ENCODE measurements around the gene ZNF747.
"Not testable (repeated sequence)": the region's sequence is repeated elsewhere in the genome, so short reads cannot be mapped to it uniquely, and the experiment has no call there.

The ZNF747 gene

DNA sequence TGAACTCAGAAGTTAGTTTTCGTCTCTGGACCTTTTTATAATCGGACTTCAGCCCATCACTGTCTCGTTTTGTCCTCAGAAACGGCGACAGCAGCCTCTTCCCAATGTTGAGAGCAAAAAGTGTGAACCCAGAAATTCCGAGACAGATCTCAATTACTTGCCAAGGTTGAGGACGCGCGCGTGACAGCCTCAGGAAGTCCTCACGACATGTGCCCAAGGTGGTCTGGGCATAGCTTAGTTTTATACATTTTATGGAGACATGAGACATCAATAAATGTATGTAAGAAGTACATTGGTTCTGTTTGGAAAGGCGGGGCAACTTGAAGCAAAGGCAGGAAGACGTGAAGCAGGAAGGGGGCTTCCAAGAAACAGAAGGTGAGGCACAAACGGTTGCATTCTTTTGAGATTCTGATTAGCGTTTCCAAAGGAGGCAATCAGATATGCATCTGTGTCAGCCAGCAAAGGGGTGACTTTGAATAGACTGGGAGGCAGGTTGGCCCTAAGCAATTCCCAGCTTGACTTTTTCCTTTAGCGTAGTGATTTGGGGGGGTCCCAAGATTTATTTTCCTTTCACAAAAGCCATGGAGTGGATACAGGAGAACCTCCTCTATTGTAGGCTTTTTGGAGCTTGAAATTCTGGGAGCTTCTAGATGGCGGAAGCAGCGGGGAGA lies 583 bp upstream of the ZNF747 start:
- DNase-seq (ENCODE audit: extremely low read depth in 1 of 2, low read depth in 1 of 2) = no peak

DNA sequence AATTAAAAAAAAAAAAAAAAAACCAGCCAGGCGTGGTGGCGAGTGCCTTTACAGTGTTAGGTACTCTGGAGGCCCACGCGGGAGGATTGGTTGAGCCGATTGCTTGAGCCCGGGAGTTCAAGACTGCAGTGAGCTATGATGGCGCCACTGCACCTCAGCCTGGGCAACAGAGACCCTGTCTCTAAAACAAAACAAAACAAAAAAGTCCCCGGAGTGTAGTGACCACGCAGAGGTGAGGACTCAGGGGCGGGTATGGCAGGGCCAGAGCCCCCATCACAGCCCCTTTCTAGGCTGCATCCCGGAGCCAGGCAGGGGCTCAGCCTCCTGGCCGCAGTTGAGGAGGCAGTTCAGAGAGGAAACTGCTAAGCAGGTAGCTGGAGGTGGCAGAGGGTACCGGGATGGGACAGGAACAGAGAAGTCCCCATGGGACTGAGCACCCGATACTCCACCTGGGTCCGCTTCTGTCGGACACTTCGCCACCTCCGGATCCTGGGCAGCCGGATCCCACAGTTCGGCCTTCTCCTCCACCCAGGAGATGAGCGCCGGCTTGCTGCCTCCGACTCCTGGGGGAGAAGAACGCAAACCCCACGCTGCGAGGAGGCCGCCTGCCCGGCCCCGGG lies 800 bp downstream of the ZNF747 start:
- no peak for DNase-seq (ENCODE audit: extremely low read depth in 1 of 2, low read depth in 1 of 2)

DNA sequence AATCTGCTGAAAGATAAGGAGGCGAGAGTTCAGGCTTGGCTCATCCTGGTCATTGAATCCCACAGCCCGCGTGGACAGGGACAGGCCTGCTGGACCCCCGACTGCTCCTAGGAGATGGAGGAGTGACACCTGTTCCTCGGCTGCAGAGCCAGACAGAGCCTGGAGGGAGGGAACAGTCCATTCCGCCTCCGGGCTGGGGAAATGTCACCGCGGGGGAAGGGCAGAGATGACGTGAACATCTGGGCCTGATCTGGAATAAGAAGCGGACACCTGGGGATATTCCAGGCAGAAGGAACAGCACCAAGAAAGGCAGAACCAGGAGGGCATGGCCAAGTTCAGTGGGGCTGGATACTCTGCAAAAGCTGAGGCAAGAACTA lies 1.5 kb downstream of the ZNF747 start:
- no peak for DNase-seq (ENCODE audit: extremely low read depth in 1 of 2, low read depth in 1 of 2)

DNA sequence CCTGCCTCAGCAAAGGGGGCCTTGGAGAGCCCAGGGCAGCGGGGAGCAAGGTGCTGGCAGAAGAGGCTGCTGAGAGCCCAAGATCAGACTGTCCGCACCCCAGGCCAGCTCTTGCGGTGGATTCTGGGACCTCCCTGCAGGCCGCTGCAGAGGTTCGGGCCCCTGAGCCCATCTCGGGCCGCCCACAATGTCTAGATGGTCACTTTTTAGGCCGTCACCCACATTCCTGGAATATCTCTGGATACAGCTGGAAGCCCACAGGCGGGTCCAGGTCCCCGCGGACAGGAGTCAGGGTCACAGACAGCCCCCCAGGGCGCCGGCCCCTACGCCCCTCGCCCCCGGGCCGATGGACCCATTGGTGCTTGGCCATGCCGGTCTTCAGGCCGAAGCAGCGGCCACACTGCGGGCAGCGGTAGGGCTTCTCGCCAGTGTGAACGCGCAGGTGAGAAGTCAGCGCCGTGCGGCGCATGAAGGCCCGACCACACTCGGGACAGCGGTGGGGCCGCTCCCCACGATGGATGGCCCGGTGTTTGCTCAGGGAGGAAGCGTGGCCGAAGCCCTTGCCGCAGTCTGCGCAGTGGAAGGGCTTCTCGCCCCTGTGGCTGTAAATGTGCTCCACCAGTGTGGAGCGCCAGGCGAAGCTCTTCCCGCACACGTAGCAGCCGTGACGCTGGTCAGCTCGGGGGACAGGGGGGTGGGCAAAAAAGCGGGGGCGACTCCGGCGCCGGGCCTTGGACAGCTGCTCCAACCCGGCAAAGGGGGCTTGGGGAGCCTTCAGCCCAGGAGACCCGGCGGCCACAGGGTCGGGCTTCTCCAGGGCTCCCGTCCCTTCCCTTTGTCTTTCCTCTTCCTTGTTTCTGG lies 2.1 kb downstream of the ZNF747 start:
- no peak for DNase-seq (ENCODE audit: extremely low read depth in 1 of 2, low read depth in 1 of 2)

DNA sequence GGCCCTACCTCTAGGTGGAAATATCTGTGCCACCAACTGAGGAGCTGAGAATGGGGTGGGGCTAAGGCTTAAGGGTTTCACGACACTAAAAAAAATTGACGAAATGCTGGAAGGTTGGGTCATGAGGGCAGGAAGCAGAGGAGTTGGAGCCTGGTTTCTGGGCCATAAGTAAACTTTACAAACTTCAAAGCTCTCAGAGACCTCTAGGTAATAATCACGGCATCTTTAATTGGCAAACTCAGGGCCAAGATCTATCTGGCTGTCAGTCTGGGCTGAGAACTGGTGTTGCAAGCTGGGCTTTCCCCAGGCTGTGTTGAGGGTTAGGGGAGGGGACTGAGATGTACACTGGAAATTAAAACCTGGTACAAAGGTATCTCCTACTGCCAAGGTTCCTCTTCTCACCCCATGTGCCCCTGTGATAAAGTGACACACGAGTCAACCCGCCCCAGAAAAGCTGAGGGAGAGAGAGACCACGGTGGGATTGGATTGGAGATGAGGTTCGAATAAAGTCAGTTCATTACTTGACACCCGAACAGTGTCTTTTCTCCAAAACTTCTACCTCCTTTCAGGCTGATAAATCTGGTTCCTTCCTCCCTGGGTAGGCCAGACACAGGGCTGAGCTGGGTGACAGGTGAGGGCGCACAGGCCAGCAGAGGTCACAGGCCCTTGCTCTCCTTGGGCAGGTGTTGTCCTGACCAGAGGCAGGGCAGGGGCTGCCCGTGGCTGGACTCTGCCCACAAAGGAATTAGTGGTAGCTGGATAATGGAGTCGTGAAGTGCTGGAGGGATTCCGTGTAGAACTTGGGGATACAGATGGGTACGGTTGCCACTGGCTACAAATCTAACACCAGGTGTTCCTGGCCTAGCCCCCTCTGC lies 4.3 kb downstream of the ZNF747 start:
- no peak for DNase-seq (ENCODE audit: extremely low read depth in 1 of 2, low read depth in 1 of 2)

DNA sequence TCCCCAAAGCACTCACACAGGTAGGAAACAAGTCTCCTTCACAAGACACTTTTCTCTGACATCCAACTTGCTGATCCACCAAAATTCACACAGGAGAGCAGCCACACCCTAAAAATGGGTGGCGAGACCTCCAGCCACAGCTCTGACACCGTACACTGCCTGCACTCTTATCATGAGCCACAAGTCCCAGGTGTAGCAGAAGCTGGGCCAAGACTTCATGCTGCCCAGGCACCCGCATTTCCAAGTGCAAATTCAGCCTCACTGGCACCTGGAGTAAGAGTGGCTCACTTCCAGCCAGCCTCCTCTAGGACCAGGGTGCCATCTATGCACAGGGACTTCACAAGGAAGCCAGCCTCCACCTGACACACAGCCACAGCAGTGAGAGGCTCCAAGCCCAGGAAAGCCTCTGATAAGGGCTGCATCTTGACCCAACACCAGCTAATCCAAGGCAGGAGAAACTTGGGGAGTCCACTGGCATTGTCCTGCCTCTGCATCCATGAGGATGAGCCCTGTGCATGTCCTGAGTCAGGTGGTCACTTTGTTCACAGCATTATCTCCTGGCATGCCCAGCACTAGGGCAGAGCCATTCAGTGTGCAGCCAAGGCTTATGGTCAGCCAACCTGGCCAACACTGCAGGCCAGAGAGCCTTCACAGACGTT lies 5.7 kb downstream of the ZNF747 start:
- no peak for DNase-seq (ENCODE audit: extremely low read depth in 1 of 2, low read depth in 1 of 2)

DNA sequence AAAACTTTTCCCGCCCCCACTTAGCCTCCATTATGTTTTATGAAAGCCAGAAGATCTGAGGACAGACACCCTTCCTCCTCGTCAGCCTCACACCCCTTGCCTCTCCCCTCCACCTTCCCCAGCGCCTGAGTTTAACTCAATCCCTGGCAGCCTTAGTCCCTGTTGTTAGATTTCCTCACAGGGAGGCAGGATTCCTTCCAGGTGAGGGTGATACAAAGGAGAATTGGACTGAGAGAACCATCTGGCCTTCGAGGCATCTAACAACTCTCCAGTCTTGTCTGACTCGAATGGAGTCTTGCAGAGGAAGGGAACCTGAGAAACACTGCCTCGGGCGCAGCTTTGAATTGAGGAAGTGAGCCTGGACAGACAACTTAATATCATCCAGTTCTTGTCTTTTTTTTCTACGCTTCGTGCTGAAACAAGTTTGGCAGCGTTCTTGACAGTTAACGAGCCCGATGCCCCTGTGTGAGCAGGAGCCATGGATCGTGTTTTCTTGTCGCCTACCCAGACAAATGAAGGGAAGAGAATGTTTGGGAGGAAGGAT lies 7.0 kb downstream of the ZNF747 start:
- no peak for DNase-seq (ENCODE audit: extremely low read depth in 1 of 2, low read depth in 1 of 2)

DNA sequence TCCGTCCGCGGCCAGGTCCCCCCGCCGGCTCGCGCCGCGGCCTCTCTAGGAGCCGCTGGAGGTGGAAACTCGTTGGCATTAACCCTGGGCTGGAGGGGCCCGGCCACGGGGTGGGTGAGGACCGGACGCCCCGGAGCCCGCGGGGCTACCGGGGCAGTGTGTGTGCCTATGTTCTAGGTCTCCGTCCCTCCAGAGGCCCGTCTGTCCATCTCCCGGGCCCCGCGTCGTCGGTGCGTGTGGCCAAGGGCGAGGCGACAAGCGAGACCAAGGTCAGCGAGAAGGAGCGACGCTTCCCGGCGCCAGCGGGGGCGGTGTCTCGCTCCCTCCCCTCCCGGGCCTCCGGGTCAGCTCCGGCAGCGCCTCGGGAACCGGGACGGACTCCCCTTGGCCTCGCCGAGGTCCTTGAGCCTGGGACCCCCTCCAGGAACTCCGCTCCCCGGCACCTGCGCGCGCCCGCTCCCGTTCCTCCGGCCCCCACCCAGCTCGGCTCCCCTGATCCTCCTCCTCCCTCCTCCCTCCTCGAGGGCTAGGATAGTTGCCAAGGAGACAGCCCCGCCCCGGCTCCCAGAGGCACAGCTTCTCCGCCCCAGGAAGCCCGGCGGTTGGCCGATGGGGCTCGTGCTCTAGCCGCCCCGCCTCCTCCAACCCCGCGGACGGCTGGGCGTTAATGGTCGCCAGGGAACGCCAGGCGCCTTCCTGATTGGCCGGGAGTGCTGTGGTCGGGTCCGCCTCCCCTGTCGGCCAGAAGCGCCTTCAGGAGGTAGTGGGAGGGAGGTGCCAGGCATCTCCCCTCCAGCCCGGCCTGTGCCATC lies 7.6 kb downstream of the ZNF747 start:
- DNase-seq (ENCODE audit: extremely low read depth in 1 of 2, low read depth in 1 of 2) = peak; percentile 62 to 78

DNA sequence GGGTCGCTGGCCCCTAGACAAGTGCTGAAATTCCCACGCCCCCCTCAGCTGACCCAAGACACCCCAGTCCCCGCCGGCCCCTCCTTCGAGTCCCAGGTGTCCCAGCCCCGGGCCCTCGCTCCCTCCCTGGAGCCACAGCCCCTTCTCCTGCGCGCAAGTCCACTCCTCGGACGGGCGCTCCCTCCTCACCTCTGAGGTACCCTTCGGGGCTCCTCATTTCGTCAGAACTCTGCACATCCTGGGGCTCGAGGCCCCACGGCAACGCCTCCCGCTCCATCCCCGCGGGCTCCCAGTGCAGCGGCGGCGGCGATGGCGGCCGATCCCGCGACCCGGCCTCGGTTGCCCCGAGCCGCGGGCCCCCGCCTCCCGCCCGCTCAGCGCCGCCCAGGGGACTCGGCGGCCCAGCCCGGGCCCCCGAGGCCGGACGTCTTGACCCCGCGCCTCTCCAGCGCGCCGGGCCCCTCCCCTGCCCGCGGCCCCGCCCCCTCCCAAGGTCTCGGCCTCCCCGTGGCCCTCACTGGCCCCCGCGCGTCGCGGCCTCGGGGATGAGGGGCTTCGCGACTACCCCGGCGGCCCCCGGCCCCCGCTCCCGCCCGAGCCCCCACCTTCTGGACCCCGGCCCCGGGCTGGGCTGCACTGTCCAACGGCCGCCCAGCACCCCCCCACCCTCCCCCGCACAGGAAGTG lies 8.4 kb downstream of the ZNF747 start, which contains the start of gene ZNF768:
Gene ZNF768, minus strand, starts transcription at position 430 of the 686 bp plus-strand sequence. Its CDS starts 153 bp downstream, at position 277.
- no peak for DNase-seq (ENCODE audit: extremely low read depth in 1 of 2, low read depth in 1 of 2)

DNA sequence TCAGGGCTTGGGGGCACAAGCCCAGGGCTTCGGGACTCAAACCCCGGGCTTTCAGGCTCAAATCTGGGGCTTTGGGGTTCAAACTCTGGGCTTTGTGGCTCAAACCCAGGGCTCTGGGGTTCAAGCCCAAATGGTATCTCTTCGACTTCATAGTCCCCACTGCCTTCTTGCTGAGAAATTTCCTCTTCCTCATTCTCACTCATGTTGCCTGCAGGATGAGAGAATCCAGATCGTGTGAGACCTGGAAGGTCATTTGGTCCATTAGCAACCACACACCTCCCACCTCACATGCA lies 8.9 kb downstream of the ZNF747 start:
- no peak for DNase-seq (ENCODE audit: extremely low read depth in 1 of 2, low read depth in 1 of 2)

DNA sequence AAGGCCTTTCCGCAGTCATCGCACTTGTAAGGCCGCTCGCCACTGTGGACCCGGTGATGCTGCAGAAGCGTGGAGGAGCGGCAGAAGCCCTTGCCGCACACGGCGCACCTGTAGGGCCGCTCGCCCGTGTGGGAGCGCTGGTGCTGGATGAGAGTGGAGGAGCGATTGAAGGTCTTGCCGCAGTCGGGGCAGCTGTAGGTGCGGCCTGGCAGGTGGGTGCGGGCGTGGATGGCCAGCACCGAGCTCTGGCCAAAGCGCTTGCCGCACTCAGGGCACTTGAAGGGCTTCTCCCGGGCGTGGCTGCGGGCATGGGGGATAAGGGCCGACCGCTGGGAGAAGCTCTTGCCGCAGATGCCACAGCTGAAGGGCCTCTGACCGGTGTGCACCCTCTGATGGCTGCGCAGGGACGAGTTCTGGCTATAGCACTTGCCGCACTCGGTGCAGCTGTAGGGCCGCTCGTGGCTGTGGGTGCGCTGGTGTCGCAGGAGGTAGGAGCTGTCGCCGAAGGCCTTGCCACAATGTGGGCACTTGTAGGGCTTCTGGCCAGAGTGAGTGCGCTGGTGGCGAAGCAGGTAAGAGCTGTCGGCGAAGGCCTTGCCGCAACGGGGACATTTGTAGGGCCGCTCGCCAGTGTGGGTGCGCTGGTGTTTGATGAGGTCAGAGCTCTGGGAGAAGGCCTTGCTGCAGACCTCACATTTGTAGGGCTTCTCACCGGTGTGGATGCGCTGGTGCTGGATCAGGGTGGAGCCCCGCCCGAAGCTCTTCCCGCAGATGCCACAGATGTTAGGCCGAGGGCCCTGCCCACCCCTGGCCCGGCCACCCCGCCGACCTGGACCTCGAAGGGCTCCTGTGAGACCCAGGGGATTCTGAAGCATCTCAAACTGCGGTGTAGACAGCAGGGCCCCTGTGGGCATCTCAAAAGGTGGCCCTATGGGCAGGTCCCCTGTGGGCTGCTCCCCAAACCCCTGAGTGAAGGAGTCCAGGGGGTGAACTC lies 9.8 kb downstream of the ZNF747 start:
- no peak for DNase-seq (ENCODE audit: extremely low read depth in 1 of 2, low read depth in 1 of 2)

DNA sequence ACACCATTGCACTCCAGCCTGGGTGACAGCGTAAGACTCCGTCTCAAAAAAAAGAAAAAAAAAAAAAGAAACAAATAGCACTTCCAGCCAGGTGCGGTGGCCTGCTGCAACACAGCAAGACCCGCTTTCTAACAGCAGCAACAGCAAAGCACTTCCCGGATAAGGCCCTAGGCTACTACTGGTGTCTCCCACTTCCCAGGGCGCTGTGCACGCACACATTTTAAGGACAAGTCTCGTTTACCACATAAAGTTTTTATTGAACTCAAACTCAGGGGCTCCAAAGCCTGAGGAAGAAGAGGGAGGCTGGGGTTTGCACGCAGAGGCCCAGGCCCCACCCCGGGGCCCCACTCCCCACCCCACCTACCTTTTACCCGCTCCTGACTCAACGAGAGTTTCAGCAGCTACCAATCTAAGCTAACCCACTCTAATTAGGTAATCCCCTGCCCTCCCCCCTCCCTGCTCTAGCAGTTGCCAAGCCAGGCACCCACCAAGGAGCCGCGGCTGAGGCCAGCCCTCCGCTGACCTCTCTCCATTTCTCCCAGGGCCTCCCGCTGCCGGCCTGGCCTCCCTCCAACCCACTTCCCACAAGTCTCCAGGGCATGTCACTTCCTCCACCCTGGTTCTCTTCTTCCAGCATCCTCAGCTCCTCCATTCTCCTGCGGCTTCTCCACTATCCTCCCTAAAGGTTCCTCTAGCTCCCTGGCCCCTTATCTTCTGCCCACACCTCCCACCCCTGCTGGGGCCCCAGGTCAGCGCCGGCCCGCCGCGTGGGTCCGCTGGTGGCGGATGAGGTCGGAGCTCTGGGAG lies 10.7 kb downstream of the ZNF747 start:
- DNase-seq (ENCODE audit: extremely low read depth in 1 of 2, low read depth in 1 of 2) = no peak

DNA sequence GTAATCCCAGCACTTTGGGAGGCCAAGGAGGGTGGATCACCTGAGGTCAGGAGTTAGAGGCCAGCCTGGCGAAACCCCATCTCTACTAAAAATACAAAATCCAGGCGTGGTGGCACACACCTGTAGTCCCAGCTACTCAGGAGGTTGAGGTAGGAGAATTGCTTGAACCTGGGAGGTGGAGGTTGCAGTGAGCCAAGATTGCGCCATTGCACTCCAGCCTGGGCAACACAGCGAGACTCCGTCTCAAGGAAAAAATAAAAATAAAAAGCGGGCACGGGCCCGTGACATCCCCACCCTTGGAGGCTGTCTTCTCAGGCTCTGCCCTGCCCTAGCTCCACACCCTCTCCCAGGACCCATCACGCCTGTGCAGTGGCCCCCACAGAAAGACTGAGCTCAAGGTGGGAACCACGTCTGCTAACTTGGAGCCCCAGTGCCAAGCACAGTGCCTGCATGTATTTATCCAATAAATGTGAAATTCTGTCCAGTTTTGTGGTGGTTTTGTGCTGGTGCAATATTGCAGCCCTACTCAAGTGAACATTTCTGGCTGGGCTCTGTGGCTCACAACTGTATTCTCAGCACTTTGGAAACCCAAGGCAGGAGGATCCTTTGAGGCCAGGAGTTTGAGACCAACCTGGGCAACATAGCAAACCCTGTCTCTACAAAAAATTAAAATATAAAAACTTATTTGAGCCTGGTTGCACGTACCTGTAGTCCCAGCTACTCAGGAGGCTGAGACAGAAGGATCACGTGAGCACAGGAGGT lies 11.8 kb downstream of the ZNF747 start:
- not testable (repeated sequence) for DNase-seq (ENCODE audit: extremely low read depth in 1 of 2, low read depth in 1 of 2)

DNA sequence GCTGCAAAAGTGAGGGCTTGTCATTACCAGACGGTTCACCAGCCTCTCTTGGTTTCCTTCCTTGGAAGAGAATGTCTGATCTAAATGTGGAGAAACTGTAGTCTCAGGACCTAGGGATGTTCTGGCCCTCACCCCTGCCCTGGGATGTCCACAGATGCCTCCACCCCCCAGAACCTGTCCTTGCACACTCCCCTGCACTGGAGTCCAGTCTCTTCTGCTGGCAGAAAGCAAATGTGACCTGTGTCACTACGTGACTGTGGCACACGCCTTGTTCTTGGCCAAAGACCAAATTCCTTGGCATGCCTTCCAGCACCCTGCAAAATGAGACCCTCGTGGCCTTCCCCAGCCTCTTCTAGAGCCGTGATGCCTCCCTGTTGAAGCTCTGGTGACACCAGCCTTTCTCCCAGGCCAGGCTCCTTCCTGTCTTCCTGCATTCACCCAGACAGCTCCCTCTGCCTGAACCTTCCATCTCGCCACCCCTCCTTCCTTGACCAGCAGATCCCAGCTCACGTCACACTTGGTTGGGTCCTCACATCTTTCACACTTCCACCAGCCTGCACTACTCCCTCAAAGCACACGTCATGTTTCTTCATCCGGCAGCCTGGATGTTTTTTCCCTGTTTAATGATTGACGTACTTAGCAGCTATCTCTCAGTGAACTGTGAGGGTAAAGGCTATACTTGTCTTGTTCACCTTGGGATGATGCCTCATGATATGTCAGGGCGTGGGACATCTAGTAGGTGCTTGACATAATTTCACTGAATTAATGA lies 12.6 kb downstream of the ZNF747 start:
- no peak for DNase-seq (ENCODE audit: extremely low read depth in 1 of 2, low read depth in 1 of 2)

DNA sequence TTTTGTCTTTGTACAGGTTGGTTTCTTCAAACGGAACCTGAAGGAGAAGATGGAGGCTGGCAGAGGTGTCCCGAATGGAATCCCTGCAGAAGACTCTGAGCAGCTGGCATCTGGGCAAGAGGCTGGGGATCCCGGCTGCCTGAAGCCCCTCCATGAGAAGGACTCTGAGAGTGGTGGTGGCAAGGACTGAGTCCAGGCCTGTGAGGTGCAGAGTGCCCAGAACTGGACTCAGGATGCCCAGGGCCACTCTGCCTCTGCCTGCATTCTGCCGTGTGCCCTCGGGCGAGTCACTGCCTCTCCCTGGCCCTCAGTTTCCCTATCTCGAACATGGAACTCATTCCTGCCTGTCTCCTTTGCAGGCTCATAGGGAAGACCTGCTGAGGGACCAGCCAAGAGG lies 13.2 kb downstream of the ZNF747 start:
- DNase-seq (ENCODE audit: extremely low read depth in 1 of 2, low read depth in 1 of 2) = no peak
